Limb (tissue), 2 donors: Measurements from ENCODE around the gene ALPP.
A peak's percentile ranks its signal among the peaks of the same experiment; 100 is the strongest.
"Not testable (repeated sequence)": the region's sequence is repeated elsewhere in the genome, so short reads cannot be mapped to it uniquely, and the experiment has no call there.

Experiments
- DNase-seq, 2 donors: peaks; one replicate each; pipeline ENCODE4 v3.0.0-alpha.2; 2016; ENCODE audit errors: extremely low spot score in 2 of 2

Gene ALPP

GRCh38 chr2:232378735-232379151 lies at the start of gene ALPP:
ALPP (plus strand) TSS chr2:232378751; CDS start chr2:232378803, 52 bp downstream.
- DNase-seq: not testable (repeated sequence)

GRCh38 chr2:232329716-232330067 lies 48.9 kb upstream of the ALPP start:
- DNase-seq: peak in 1 of 2 donors; percentile 22

- no peak for DNase-seq
These were observed 48.2 kb upstream of the ALPP start for GRCh38 chr2:232330068-232330999.

- DNase-seq: not testable (repeated sequence)
These were observed 47.5 kb upstream of the ALPP start for GRCh38 chr2:232331061-232331460.

GRCh38 chr2:232331641-232332040 lies 46.9 kb upstream of the ALPP start:
- DNase-seq: not testable (repeated sequence)

GRCh38 chr2:232332244-232332939 lies 46.2 kb upstream of the ALPP start:
- DNase-seq: not testable (repeated sequence)

- DNase-seq: no peak
These were observed 45.7 kb upstream of the ALPP start for GRCh38 chr2:232332940-232333259.

GRCh38 chr2:232333361-232334135 lies 45.0 kb upstream of the ALPP start:
- peak in 1 of 2 donors; percentile 43 for DNase-seq

GRCh38 chr2:232334136-232334884 lies 44.2 kb upstream of the ALPP start:
- DNase-seq: peak in 1 of 2 donors; percentile 18

GRCh38 chr2:232334885-232335205 lies 43.7 kb upstream of the ALPP start:
- not testable (repeated sequence) for DNase-seq

GRCh38 chr2:232335206-232335858 lies 43.2 kb upstream of the ALPP start:
- DNase-seq: peak in 1 of 2 donors; percentile 28

- DNase-seq: peak in 1 of 2 donors; percentile 25
These were observed 42.7 kb upstream of the ALPP start for GRCh38 chr2:232335859-232336215.

- DNase-seq: peak in 1 of 2 donors; percentile 24
These were observed 42.3 kb upstream of the ALPP start for GRCh38 chr2:232336241-232336736.

- DNase-seq: no peak
These were observed 41.4 kb upstream of the ALPP start for GRCh38 chr2:232336981-232337720.

- DNase-seq: not testable (repeated sequence)
These were observed 40.3 kb upstream of the ALPP start for GRCh38 chr2:232338094-232338758.

GRCh38 chr2:232338759-232339106 lies 39.8 kb upstream of the ALPP start:
- DNase-seq: no peak

- DNase-seq: no peak
These were observed 39.1 kb upstream of the ALPP start for GRCh38 chr2:232339121-232340081.
